HepG2 (cell line): ENCODE data around the gene PEA15. TPM values are rescaled to one million over a fixed set of nuclear protein-coding genes. Genes with fewer than 3 reads are reported as not detected.

ENCODE experiments used
- AGO2 ChIP-seq: fragments of 200-400 bp; formaldehyde crosslinking; optimal IDR thresholded peaks from 2 replicates; pipeline ENCODE3; 2017; ENCODE audit warnings: mild to moderate bottlenecking, low read depth, low read length, moderate library complexity
- ARID2 ChIP-seq: sonication (generic); formaldehyde crosslinking; IDR thresholded peaks from 2 replicates; pipeline ENCODE4 v1.8.1; 2022; ENCODE audit warnings: mild to moderate bottlenecking, missing genetic modification reagents, borderline replicate concordance
- BCL6 ChIP-seq: IDR thresholded peaks from 2 replicates; pipeline ENCODE4 v1.6.1; 2016; ENCODE audit warnings: missing genetic modification reagents, missing compliant biosample characterization
- CCAR2 ChIP-seq: fragments of 200-400 bp; formaldehyde crosslinking; optimal IDR thresholded peaks from 2 replicates; pipeline ENCODE3; 2018; ENCODE audit warnings: low read depth, mild to moderate bottlenecking, low read length, moderate library complexity
- HCFC1 ChIP-seq: fragments of 150-350 bp; IDR thresholded peaks from 2 replicates; pipeline ENCODE4 v1.6.1; 2014; ENCODE audit warnings: low read depth, low read length
- MED8 ChIP-seq: sonication (generic); formaldehyde crosslinking; IDR thresholded peaks from 2 replicates; pipeline ENCODE4 v1.8.1; 2023; ENCODE audit warnings: mild to moderate bottlenecking, missing genetic modification reagents; ENCODE audit not compliant: insufficient replicate concordance
- MTF1 ChIP-seq: sonication (generic); formaldehyde crosslinking; IDR thresholded peaks from 2 replicates; pipeline ENCODE4 v1.5.0; 2020; ENCODE audit warnings: missing genetic modification reagents
- MXI1 ChIP-seq: IDR thresholded peaks from 3 replicates; pipeline ENCODE4 v1.6.1; 2012; ENCODE audit warnings: low read depth, low read length, inconsistent platforms, borderline replicate concordance
- PAX8 ChIP-seq: sonication (generic); formaldehyde crosslinking; IDR thresholded peaks from 2 replicates; pipeline ENCODE4 v1.8.0; 2022; ENCODE audit warnings: mild to moderate bottlenecking, missing genetic modification reagents, borderline replicate concordance
- PHB2 ChIP-seq: fragments of 450-650 bp; IDR thresholded peaks from 2 replicates; pipeline ENCODE4 v1.6.1; 2018; ENCODE audit not compliant: partially characterized antibody
- SAP130 ChIP-seq: IDR thresholded peaks from 2 replicates; pipeline ENCODE4 v1.6.1; 2016; ENCODE audit warnings: low read depth
- SIX1 ChIP-seq: sonication (generic); formaldehyde crosslinking; IDR thresholded peaks from 2 replicates; pipeline ENCODE4 v1.4.0; 2020; ENCODE audit warnings: missing genetic modification reagents, borderline replicate concordance
- SMYD3 ChIP-seq: sonication (generic); formaldehyde crosslinking; IDR thresholded peaks from 2 replicates; pipeline ENCODE4 v1.8.1; 2023; ENCODE audit warnings: mild to moderate bottlenecking, missing genetic modification reagents
- SRSF1 ChIP-seq: fragments of 200-400 bp; formaldehyde crosslinking; optimal IDR thresholded peaks from 2 replicates; pipeline ENCODE3; 2017; ENCODE audit warnings: mild to moderate bottlenecking, low read depth, low read length, moderate library complexity
- TRIM24 ChIP-seq: sonication (generic); formaldehyde crosslinking; IDR thresholded peaks from 2 replicates; pipeline ENCODE4 v1.8.0; 2022; ENCODE audit warnings: mild to moderate bottlenecking, missing genetic modification reagents
- YEATS2 ChIP-seq: sonication (generic); formaldehyde crosslinking; IDR thresholded peaks from 2 replicates; pipeline ENCODE4 v1.4.0; 2020; ENCODE audit warnings: missing genetic modification reagents, borderline replicate concordance
- ZBED4 ChIP-seq: sonication (generic); formaldehyde crosslinking; IDR thresholded peaks from 2 replicates; pipeline ENCODE4 v1.4.0; 2020; ENCODE audit warnings: missing genetic modification reagents, borderline replicate concordance
- ZBTB34 ChIP-seq: sonication (generic); formaldehyde crosslinking; IDR thresholded peaks from 2 replicates; pipeline ENCODE4 v1.8.0; 2022; ENCODE audit warnings: mild to moderate bottlenecking, missing genetic modification reagents
- ZFP36L1 ChIP-seq: sonication (generic); formaldehyde crosslinking; IDR thresholded peaks from 2 replicates; pipeline ENCODE4 v1.8.0; 2022; ENCODE audit warnings: mild to moderate bottlenecking, missing genetic modification reagents, moderate library complexity
- ZNF251 ChIP-seq: sonication (generic); formaldehyde crosslinking; IDR thresholded peaks from 2 replicates; pipeline ENCODE4 v1.9.0; 2021; ENCODE audit warnings: mild to moderate bottlenecking, missing genetic modification reagents
- ZNF30 ChIP-seq: sonication (generic); formaldehyde crosslinking; IDR thresholded peaks from 2 replicates; pipeline ENCODE4 v1.5.0; 2020; ENCODE audit warnings: mild to moderate bottlenecking, missing genetic modification reagents
- ZNF703 ChIP-seq: sonication (generic); formaldehyde crosslinking; IDR thresholded peaks from 2 replicates; pipeline ENCODE4 v1.5.1; 2020; ENCODE audit warnings: missing genetic modification reagents, mild to moderate bottlenecking, moderate library complexity, borderline replicate concordance
- ZNF746 ChIP-seq: sonication (generic); formaldehyde crosslinking; IDR thresholded peaks from 2 replicates; pipeline ENCODE4 v1.8.0; 2022; ENCODE audit warnings: mild to moderate bottlenecking, missing genetic modification reagents
- ZNF816 ChIP-seq: sonication (generic); formaldehyde crosslinking; IDR thresholded peaks from 2 replicates; pipeline ENCODE4 v1.8.0; 2022; ENCODE audit warnings: missing genetic modification reagents, mild to moderate bottlenecking, borderline replicate concordance
- ZUFSP ChIP-seq: sonication (generic); formaldehyde crosslinking; IDR thresholded peaks from 2 replicates; pipeline ENCODE4 v1.9.0; 2021; ENCODE audit warnings: missing genetic modification reagents, mild to moderate bottlenecking, borderline replicate concordance
- polyA plus RNA-seq, 8 experiments: library from polyadenylated mRNA; depleted of rRNA in 3 of 8; stranded (reverse) in 7 of 8; unstranded in 1 of 8; fragments of >200 nt; fragmentation: Illumina TruSeq in 4 of 8; extraction: Trizol in 4 of 8; gene quantifications; 2 replicates each; pipeline versions ENCODE4 v1.2.1 to v1.2.3, GENCODE V29; 2011 to 2016; ENCODE audit warnings: low read depth in 4 of 8, missing spikeins in 1 of 8, mixed read lengths in 1 of 8; ENCODE audit not compliant: insufficient read depth in 1 of 8
- total RNA-seq, 5 experiments: library from RNA; depleted of rRNA; stranded (reverse); fragments of >200 nt; fragmentation: Illumina TruSeq; extraction: Trizol; gene quantifications; 2 replicates each; pipeline ENCODE4 v1.2.3, GENCODE V29; 2016; ENCODE audit warnings: low read depth in 1 of 5

PEA15 gene
- total and polyA plus RNA-seq, 2 of the 13 experiments (the other 11 are each of a cell fraction or from before 2014, with no cell fraction given) = 12.1 to 35.2 TPM

- TF ChIP-seq ZUFSP (CRISPR knock-in tag) = no peak
- TF ChIP-seq ZNF816 = no peak
- no peak for TF ChIP-seq ZBED4 (CRISPR knock-in tag)
- no peak for TF ChIP-seq PHB2
- TF ChIP-seq ZFP36L1 (CRISPR knock-in tag) = no peak
- no peak for TF ChIP-seq TRIM24 (CRISPR knock-in tag)
- no peak for TF ChIP-seq ZBTB34 (CRISPR knock-in tag)
- TF ChIP-seq ZNF703 (CRISPR knock-in tag) = no peak
- no peak for TF ChIP-seq ZNF746 (CRISPR knock-in tag)
- TF ChIP-seq PAX8 (CRISPR knock-in tag) = no peak
- TF ChIP-seq MED8 (CRISPR knock-in tag) = no peak
- no peak for TF ChIP-seq CCAR2
- no peak for TF ChIP-seq ZNF251 (CRISPR knock-in tag)
- no peak for TF ChIP-seq SIX1 (CRISPR knock-in tag)
- no peak for TF ChIP-seq SRSF1
- TF ChIP-seq ARID2 (CRISPR knock-in tag) = no peak
- TF ChIP-seq HCFC1 = no peak
- no peak for TF ChIP-seq AGO2
- TF ChIP-seq YEATS2 (CRISPR knock-in tag) = no peak
- TF ChIP-seq MXI1 = peak; percentile 40; the same call in 1 of the 3 replicates
- no peak for TF ChIP-seq SMYD3 (CRISPR knock-in tag)
- peak; percentile 43 for TF ChIP-seq SAP130 (CRISPR knock-in tag)
- TF ChIP-seq ZNF30 (CRISPR knock-in tag) = no peak
- no peak for TF ChIP-seq MTF1 (CRISPR knock-in tag)
- TF ChIP-seq BCL6 (CRISPR knock-in tag) = peak; percentile 81
Observed at GRCh38 chr1:160193091-160193819, 11.9 kb upstream of the PEA15 start (continued).
